HG03571 (cell line): ENCODE results near the gene FUZ.

Source experiments
- ATAC-seq: cut with Tn5 transposase; IDR thresholded peaks from one replicate; pipeline ENCODE4 v1.9.1; 2021; ENCODE audit not compliant: unreplicated experiment

Gene FUZ

DNA sequence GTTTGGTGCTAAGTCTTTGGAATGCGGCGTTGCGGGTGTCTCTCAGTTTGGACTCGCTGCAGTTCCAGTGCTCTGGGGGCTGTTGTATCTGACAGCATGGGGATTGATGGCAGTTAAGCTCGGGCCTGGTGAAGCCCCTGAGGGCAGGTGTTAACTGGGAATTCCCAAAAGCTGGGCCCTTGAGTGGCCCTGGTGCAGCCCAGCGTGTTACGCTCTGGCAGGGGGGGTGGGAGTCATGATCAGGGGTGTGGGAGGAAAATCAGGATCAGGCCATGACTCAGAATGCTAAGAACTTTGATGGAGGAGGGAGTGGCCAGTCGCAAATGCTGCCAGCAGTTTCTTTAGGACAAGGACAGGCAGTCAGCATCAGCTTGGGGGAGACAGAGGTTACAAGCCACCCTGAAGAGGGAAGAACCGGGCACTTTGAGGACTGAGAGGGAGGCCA lies 26.7 kb downstream of the FUZ start:
- ATAC-seq, result no peak

DNA sequence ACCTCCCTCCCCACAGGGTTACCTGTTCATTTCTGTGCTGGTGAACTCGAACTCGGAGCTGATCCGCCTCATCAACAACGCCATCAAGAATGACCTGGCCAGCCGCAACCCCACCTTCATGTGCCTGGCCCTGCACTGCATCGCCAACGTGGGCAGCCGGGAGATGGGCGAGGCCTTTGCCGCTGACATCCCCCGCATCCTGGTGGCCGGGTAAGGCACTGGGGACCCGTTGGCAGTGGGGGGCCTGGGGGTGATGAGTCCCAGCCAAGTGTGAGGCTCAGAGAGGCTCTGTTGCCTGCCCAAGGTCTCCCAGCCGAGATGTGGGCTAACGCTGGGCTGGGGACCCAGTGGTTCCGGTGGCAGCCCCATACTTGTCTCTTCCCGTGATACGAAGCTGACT lies 30.6 kb downstream of the FUZ start:
- no peak for ATAC-seq

DNA sequence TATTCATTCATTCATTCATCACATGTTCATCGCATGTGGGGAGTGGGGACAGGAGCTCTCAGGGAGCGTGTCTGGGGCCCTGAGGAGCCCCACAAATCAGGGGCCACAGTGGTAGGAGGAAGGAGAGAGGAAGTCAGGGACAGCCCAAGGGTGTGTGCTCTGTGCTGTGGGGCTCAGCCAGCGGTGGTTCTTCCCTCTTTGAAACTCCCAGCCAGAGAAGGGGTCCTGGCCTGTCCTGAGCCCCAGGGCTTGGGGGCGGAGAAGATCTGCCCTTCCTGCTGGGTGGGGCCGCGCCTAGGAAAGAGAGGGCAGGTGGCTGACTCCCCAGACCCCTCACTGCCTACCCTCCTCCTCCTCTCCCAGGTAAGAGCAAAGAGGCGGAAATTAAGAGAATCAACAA lies 31.7 kb downstream of the FUZ start:
- no peak for ATAC-seq

DNA sequence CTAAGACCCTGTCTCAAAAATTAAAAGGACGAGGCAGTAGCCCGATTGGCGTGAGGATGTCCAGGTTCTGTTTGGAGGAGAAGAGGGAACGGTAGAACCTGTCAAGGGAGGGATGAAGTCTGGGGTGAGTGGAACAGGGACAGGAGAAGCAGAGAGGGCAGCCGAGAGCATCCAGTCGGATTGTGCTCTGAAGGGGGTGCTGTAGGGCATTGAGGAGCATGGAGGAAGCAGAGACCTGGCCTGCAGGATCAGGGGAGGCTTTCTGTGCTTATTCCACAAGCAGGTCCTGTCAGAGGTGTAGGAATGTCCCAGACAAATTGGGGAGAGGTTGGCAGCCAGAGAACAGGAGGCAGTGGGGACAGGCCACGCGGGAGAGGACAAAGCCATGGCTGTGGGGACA lies 32.2 kb downstream of the FUZ start:
- no peak for ATAC-seq

DNA sequence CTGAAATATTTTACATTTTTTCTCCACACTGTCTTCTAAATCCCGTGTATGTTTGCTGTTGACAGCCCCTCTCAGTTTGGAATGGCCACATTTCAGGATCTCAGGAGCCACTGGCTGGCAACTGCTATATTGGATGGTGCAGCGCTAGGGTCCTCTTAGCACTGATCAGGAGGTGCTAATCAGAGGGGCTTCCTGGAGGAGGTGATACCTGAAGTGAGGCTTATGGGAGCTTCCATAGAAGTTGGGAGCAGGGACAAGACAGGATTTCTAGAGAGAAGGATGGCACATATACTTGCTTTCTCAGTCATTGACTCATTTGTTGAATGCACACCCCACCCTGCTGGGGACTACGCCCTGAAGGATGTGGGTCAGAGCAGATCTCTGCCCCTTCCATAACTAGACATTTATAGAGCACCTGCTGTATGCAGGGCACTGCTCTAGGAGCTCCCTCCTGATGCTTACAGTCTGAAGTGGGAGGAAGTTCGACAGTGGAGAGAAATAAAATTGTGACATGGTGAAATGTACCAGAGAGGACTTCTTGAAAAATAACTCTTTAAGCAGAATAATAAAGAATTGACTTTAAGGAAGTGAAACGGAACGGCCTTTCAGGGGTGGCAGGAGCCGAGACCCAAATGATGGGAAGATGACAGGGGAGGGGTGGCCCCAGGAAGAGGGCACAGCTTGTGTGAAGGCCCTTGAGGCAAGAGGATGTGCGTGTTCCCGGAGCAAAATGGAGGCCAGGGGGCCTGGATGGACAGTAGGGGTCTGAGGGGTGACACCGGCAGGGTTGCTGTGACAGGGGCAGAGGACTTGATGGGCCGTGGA lies 33.1 kb downstream of the FUZ start:
- ATAC-seq, result no peak

DNA sequence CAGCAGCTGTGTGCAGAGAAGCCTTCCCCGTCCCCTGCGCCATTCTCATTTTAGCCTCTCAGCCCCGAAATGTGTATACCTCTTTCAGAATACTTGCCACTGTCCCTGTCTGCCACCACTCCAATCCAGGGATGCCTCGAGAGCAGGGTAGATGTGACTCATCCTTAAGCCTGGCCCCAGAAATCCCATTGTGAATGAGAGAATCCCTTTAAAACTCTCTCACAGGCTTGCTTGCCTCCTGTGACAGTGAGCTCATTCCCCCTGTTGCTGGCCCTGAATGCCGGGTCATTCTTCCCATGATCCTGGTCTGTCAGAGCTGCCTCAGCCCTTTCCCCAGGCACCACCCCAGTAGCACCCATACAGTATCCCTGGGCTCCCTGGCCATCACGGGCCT lies 36.7 kb downstream of the FUZ start:
- ATAC-seq, result no peak

DNA sequence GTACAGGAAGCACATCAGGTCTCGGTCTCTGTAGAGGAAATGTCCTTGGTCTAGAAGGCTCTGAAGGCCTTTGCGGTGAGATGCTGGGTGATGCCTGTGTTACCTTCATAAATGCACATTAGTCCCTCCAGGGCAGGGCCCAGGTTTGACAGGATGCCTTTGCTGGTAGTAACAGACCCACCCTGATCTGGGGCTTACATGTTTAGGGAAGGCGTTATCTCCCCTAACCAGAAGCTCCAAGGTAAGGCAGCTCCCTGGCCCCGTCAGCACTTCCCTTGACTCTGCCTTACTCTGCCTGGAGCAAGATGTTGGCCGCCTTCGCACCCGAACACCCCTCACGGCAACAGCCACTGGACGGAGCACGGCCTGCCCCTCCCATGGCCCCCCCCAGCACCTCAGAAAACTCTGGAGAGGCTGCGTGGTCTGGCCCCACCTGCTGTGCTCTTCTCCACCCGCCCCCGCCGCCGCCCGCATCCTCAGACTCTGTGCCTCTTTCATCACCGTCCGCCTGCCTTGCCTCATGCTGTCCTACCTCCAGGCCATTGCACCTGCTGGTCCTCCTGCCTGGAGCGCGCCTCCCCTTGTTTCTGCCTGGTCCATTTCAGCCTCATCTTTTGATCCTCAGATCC lies 37.2 kb downstream of the FUZ start:
- no peak for ATAC-seq

DNA sequence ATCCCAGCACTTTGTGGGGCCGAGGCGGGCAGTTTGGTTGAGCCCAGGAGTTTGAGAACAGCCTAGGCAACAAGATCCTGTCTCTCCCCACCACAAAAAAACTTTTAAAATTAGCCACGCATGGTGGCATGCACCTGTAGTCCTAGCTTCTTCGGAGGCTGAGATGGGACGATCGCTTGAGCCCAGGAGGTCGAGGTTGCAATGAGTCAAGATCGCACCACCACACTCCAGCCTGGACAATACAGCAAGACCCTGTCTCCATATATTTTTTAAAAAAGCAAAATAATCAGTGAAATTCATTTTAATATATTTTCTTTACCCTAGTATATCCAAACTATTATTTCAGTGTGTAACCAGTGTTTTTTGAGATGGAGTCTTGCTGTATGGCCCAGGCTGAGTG lies 38.1 kb downstream of the FUZ start:
- no peak for ATAC-seq

DNA sequence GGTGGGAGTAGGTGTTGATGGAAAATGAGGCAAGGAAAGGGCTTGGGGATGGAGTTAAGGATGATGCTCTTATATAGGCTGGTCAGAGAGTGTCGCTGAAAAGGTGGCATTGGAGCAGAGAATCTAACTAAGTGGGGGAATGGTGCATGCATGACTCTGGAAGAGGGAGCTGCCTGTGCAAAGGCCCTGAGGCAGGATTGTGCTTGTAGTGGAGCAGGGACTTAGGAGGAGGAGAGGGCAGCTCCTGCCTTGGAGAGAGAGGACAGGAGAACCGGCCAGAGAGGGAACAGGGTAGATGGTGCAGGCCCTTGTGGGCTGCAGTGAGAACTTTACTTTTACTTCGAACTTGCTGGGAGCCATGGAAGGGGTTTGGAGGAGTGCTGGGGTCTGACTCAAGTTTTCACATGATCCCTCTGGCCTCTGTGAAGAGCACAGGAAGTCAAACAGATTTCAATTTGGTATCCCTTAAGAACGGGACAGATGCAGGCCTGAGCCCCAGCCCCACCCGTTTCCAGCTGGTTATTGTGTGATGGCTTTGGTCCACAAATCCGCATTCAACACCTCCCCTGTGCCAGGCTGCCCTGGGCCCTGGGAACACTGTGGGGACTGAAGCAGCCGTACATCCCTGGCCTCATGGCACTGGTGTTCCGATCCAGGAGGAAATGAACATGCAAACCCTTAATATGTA lies 39.3 kb downstream of the FUZ start:
- ATAC-seq, result no peak

DNA sequence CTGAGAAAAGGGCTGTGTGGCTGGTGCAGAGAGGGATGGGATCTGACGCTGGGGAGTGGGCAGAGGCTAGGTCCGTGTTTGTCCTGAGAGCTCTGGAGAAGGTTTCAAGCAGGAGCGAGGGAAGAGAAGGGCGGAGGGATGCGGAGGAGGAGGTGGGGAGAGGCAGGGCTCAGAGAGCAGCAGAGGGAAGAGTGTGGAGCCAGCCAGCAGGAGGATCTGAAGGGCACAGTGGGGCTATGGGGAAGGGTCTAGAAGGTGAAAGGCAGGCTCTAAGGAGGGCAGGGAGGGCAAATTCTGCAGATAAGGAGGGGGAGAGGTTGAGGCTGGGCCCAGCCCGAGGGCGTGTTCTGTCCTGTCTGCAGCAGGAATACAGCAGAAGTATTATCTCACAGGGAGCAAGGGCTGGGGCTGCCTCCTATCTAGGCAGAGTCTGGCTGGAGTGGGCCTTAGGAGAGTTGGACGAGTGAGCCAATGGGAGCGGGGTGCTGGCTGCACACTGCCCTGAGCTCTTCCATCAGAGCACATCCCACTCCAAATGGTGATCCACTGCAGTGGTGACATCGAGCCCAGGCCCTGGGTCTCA lies 40.2 kb downstream of the FUZ start:
- ATAC-seq, result no peak

DNA sequence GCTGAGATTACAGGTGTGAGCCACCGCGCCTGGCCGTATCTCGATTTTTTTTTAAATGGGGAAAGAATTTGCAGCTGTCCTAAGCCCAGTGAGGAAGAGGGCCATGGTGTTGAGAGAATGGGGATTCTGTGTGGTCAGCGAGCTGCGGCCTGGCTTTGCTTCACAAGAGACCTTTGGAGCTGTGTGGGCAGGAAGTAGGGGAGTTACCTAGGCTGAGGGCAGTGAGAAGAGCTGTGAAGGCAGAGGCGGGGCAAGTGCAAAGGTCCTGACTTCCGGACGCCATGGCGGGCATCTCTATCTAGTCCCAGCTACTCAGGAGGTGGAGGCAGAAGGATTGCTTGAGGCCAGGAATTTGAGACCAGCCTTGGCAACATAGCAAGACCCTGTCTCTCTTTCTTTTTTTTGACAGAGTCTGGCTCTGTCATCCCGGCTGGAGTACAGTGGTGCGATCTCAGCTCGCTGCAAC lies 41.4 kb downstream of the FUZ start:
- ATAC-seq, result no peak

DNA sequence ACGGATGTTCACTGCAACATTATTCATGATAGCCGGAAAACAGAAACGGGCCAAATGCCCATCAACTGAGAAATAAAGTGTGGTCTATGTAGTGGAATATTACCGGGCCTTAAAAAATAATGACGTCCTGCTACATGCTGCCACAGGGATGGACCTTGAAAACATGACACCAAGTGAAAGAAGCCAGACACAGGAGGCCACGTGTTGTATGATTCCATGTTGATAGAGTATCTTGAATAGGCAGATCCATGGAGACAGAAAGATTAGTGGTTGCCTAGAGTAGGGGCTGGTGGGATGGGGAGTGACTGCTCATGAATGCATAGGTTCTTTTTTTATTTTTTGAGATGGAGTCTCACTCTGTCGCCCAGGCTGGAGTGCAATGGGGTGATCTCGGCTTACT lies 42.6 kb downstream of the FUZ start:
- no peak for ATAC-seq

DNA sequence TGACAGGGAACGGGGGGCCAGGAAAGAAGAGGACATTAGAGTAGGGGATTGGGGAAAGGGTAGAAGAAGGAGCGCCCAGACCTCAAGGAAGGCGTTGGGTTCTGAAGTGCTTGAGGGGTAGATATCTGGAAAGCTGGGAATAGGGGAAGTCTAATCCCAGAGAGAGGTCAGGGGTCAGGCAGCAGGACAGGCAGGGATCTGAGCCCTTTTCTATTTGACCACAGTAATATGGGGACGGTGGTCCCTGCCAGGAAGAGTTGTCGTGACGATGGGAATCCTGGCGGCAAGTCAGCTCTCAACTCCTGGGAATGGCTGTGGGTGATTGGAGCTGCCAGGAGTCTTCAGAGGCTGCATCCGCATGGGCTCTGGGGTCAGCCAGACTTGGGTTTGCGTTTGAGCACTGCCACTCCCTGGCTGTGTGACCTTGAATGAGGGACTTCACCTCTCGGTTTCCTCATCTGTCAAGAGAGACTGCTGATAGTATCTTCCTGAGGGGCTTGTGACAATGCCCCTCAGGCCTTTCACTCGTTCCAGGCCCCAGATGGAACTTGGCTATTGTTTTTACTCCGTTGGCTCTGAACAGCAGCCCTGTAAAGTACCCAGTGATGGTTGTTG lies 45.0 kb downstream of the FUZ start:
- no peak for ATAC-seq

DNA sequence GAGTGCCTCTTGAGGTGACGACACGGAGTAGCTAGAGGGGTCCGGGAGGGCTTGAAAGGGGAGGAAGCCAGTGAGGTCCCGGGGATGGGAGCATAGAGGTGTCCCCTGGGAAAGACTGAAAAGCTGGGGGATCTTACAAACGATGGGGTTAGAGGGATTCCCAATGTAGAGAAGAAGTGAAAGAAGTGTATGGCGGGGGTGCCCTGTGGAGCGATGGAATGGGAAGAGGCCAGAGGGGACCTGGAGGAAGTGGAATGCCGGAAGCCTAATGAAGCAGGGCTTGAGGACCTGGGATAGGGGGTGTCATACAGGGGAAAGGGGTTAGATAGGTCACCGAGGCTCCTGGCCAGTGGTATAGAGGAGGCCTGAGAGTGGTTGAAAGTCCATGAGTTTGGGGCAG lies 45.7 kb downstream of the FUZ start:
- no peak for ATAC-seq

DNA sequence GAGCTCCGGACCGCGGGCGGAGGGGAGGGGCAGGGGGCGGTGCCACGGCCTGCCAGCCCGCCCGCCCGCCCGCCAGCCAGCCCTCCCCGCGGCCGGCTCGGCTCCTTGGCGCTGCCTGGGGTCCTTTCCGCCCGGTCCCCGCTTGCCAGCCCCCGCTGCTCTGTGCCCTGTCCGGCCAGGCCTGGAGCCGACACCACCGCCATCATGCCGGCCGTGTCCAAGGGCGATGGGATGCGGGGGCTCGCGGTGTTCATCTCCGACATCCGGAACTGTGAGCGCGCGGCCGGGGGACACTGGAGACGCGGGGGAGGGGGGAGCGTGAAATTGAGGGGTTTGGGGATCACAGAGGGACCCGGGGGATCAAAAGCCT lies 46.2 kb downstream of the FUZ start, which contains the start of gene AP2A1:
AP2A1 (plus strand) TSS at position 72 of the 370 bp plus-strand sequence; CDS start at position 205, 133 bp downstream.
- ATAC-seq, result no peak

DNA sequence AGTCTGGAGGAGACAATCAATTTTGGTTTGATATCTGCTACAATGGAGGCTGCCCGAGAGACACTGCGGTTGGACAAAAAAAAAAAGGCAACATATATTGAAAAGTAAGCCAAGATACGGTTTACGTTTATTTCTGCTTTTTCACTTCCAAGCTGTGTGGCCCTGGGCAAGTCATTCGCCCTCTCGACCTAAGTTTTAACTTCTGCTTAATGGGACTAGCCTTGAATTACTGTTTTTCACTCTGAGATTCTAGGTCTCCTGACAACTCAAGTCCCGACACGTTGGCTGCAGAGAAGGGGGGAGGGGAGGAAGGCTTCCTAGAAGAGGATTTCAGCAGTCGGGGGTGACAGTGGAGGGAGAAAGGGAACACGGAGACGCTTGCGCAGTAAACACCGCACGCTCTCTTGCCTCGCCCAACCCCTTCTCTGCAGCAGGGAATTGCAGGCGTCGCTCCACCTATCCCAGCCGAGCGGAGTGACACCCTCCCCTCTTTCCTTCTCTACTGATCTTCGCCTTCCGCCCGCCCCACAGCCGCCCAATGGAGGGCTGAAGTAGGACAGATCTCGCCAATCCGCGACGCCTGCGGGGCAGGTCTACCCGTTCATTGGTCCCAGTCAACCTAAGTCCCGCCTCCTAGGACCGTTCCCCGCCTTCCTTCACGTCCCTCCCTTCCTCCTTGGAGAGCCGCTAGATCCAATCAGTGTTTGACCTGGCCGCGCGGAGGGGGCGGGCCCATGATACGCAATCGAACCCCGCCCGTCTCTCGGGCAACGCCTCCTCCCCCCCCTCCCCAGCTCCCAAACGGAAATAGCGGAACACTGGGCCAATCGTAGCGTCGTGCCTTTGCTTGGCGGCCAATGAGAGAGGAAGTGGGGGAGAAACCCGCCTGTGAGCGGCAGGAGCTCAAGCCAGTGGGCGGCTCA lies 46.8 kb downstream of the FUZ start:
- ATAC-seq, result peak; percentile 86

DNA sequence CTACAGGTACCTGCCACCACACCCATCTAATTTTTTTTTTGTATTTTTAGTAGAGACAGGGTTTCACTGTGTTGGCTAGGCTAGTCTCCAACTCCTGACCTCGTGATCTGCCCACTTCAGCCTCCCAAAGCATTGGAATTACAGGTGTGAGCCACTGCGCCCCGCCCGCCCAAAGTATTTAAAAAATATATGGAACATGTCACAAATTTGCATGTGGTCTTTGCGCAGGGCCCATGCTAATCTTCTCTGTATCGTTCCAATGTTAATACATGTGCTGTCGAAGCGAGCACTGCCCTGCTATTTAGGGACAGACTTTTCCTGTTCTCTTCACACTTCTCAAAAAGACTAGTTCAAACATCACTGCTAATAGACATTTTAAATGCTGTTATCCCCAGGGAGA lies 48.8 kb downstream of the FUZ start:
- ATAC-seq, result no peak

DNA sequence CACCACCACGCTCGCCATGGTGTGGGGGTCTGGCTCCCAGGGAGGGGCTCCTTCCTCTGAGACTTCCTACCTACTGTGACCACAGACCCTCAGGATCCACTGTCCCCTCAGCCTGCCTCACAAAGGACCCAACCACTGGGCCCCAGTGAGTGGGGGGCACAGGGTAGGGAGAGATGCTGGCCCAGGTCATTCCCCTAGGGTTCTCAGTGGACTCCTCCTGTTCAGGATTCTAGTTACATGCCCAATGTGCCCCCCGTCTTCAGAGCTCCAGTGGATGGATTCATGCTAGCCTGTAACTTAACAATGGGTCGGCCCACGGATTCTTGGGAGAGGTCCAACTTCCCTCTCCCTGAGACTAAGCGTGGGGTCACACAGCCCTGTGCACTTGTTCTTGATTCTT lies 49.9 kb downstream of the FUZ start, which contains the start of gene TSKS:
TSKS (minus strand) TSS at position 77 of the 400 bp plus-strand sequence; CDS start at position 18, 59 bp downstream.
- ATAC-seq, result no peak

DNA sequence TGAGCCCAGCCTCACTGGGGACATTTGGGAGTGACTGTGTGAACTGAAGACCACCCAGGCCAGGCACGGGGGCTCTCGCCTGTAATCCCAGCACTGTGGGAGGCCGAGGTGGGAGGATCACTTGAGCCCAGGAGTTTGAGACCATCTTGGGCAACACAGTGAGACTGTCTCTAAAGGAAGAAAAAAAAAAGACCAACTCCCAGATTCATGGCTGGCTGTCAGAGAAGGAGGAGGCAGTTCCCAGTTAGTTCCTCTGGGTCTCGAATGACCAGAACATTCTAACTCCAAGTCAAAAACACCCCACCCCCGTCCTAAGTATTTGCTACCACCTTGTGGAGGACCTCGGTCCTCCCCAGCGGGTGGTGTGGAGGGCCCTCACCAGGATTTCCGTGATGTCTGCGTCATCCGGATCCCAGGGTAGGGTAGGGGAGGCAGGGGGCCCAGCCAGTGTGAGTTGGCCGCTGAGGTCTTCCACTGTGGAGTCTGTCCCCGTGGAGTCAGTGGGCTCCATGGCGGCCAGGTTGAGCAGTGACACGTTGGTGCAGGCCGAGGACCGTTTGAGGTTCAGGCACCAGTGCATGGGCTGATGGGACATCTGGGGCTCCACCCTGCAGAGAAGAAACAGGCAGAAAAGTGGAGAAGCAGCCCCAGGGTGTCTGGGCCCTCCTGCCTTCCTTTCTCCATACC lies 51.3 kb downstream of the FUZ start:
- ATAC-seq, result no peak
